Measurements from ENCODE around the gene HBE1.
"Not testable (repeated sequence)": the region's sequence is repeated elsewhere in the genome, so short reads cannot be mapped to it uniquely, and the experiment has no call there.

Gene HBE1

DNA sequence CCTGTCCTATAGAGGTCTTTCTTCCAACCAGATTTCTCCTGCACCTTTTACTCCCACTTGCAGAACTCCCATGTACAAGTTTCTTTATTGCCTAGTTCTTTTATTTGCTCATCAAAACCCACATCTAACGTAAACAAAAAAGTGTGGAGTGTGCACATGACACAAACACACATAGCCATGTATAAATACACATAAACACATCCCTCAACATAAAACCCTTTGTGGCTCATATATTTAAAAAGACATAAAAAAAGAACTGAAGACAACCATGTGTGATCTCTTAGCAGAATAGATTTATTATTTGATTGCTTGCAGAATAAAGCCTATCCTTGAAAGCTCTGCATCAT lies 16.9 kb downstream of the HBE1 start:
- H3K27me3 Mint-ChIP-seq = no peaks in the 10 kb centered on the region
- H3K36me3 Mint-ChIP-seq (ENCODE audit: low read depth) = no peaks in the 10 kb centered on the region
- H3K4me3 Mint-ChIP-seq = no peak overlapping the region
- intact Hi-C loops (cut with micrococcal nuclease) = no loop called here
- no peaks in the 10 kb centered on the region for H3K9me3 Mint-ChIP-seq
- H3K27ac Mint-ChIP-seq = no peak overlapping the region
- no peaks in the 10 kb centered on the region for H3K4me1 Mint-ChIP-seq (ENCODE audit: low read depth)

DNA sequence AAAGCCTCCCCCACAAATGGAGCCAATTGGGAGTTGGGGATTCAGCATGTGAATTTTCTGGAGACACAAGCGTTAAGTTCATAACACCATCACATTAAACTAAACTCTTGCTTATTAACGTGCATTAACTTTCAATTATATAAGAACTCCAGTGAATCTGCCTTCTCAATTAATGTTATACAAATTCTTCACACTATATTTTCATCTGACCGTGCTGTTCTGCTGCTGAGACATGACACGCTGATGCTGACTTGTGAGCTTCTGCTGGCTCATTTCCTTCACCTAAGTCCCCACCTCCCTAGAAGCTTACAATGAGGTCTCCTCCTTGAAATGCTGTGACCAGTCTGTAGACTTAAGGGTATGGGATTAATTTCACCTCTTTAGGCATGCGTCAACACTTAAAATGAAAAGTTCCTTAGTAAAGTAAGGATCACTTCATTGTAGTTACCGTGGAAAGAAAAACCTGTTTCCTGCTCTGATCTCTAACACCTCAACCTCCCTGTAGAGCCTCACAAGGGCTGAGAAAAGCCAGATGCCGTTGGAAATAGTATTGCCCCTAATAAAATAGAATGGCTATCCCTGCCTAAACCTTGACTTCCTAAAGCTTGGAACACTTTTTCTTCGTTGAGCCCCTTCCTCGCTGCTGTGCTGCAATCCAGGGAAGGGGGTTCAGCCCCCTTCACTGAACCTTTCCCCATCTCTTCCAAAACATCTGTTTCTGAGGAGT lies 17.4 kb downstream of the HBE1 start:
- H3K4me1 Mint-ChIP-seq (ENCODE audit: low read depth) = no peaks in the 10 kb centered on the region

DNA sequence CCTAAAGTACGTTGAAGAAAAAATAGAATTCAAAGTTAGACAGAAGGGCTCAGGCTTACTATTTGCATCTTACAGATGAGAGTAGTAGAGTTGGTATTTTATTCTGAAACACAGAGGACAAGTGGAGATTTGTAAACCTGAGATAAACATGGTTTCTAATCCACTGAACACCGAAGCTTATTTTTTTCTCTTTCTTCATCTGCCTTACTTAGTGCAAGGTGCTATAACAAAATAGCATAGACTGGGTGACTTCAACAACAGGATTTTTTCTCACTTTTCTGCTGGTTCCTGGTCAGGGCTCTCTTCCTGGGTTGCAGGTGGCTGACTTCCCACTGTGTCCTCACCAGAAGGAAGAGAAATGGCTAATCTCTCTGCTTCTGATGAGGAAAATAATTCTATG lies 18.0 kb downstream of the HBE1 start:
- Mint-ChIP-seq H3K36me3 (ENCODE audit: low read depth) (no peaks in the 10 kb centered on the region), H3K4me1 (ENCODE audit: low read depth) (no peaks in the 10 kb centered on the region), H3K9me3 (no peaks in the 10 kb centered on the region), H3K27me3 (no peaks in the 10 kb centered on the region), H3K4me3 (no peak overlapping the region), H3K27ac (no peak overlapping the region)
- intact Hi-C loops (cut with micrococcal nuclease) = no loop called here

More for the DNA sequence above, 17.4 kb downstream of the HBE1 start:
- intact Hi-C loops (cut with micrococcal nuclease) = no loop called here
- H3K27me3 Mint-ChIP-seq = no peaks in the 10 kb centered on the region
- no peak overlapping the region for H3K27ac Mint-ChIP-seq
- no peak overlapping the region for H3K4me3 Mint-ChIP-seq
- H3K9me3 Mint-ChIP-seq = no peaks in the 10 kb centered on the region
- no peaks in the 10 kb centered on the region for H3K36me3 Mint-ChIP-seq (ENCODE audit: low read depth)

- no peaks in the 10 kb centered on the region for H3K9me3 Mint-ChIP-seq
- intact Hi-C loops (cut with micrococcal nuclease) = no loop called here
- H3K27ac Mint-ChIP-seq = no peak overlapping the region
- no peaks in the 10 kb centered on the region for H3K36me3 Mint-ChIP-seq (ENCODE audit: low read depth)
- no peaks in the 10 kb centered on the region for H3K4me1 Mint-ChIP-seq (ENCODE audit: low read depth)
- no peaks in the 10 kb centered on the region for H3K27me3 Mint-ChIP-seq
- H3K4me3 Mint-ChIP-seq = no peak overlapping the region
Observed at GRCh38 chr11:5250543-5251204, 19.1 kb downstream of the HBE1 start.

GRCh38 chr11:5249807-5250396 lies 19.8 kb downstream of the HBE1 start, which contains the start of gene HBG1:
Gene HBG1 (minus strand): TSS chr11:5249857. CDS start chr11:5249804, 53 bp downstream.
- H3K36me3 Mint-ChIP-seq (ENCODE audit: low read depth); H3K27ac Mint-ChIP-seq; H3K9me3 Mint-ChIP-seq; H3K4me1 Mint-ChIP-seq (ENCODE audit: low read depth); H3K4me3 Mint-ChIP-seq; intact Hi-C loops (cut with micrococcal nuclease); H3K27me3 Mint-ChIP-seq: not testable (repeated sequence)

- intact Hi-C loops (cut with micrococcal nuclease); H3K4me3 Mint-ChIP-seq; H3K36me3 Mint-ChIP-seq (ENCODE audit: low read depth); H3K9me3 Mint-ChIP-seq; H3K27me3 Mint-ChIP-seq; H3K27ac Mint-ChIP-seq; H3K4me1 Mint-ChIP-seq (ENCODE audit: low read depth): not testable (repeated sequence)
Observed at GRCh38 chr11:5248498-5248897, 21.2 kb downstream of the HBE1 start.

GRCh38 chr11:5247472-5248192 lies 22.1 kb downstream of the HBE1 start:
- Mint-ChIP-seq H3K9me3 (no peaks in the 10 kb centered on the region), H3K4me1 (ENCODE audit: low read depth) (no peaks in the 10 kb centered on the region), H3K36me3 (ENCODE audit: low read depth) (no peaks in the 10 kb centered on the region), H3K4me3 (no peak overlapping the region), H3K27ac (no peak overlapping the region), H3K27me3 (no peaks in the 10 kb centered on the region)
- intact Hi-C loops (cut with micrococcal nuclease) = no loop called here

- no peak overlapping the region for H3K4me3 Mint-ChIP-seq
- no peaks in the 10 kb centered on the region for H3K36me3 Mint-ChIP-seq (ENCODE audit: low read depth)
- H3K9me3 Mint-ChIP-seq = no peaks in the 10 kb centered on the region
- H3K4me1 Mint-ChIP-seq (ENCODE audit: low read depth) = no peaks in the 10 kb centered on the region
- intact Hi-C loops (cut with micrococcal nuclease) = no loop called here
- H3K27ac Mint-ChIP-seq = no peak overlapping the region
- no peaks in the 10 kb centered on the region for H3K27me3 Mint-ChIP-seq
Observed at GRCh38 chr11:5246772-5247471, 22.8 kb downstream of the HBE1 start.

- Mint-ChIP-seq H3K4me1 (ENCODE audit: low read depth) (no peaks in the 10 kb centered on the region), H3K27me3 (no peaks in the 10 kb centered on the region), H3K36me3 (ENCODE audit: low read depth) (no peaks in the 10 kb centered on the region)
Observed at GRCh38 chr11:5245155-5245554, 24.6 kb downstream of the HBE1 start.

DNA sequence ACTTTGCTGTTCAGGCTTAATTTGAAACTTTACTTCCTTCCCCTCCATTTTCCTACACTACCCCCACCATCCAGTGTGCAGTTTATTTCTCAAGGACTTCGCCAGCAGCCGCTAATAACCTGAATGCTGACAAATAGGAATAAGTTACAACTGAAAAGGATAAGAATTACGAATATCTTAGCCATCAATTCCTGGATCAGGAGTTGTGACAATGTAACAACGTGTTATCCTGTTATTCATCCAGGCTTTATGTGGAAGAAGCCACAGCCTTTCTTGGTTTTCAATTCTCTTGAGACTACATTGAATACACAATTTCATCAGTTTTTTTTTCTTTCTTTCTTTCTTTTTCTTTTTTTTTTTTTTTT lies 25.9 kb downstream of the HBE1 start:
- Mint-ChIP-seq H3K4me3 (no peak overlapping the region), H3K36me3 (ENCODE audit: low read depth) (no peaks in the 10 kb centered on the region), H3K9me3 (no peaks in the 10 kb centered on the region), H3K27ac (no peak overlapping the region), H3K4me1 (ENCODE audit: low read depth) (no peaks in the 10 kb centered on the region), H3K27me3 (no peaks in the 10 kb centered on the region)
- intact Hi-C loops (cut with micrococcal nuclease) = no loop called here

More at GRCh38 chr11:5245155-5245554, 24.6 kb downstream of the HBE1 start:
- intact Hi-C loops (cut with micrococcal nuclease) = no loop called here
- Mint-ChIP-seq H3K4me3 (no peak overlapping the region), H3K9me3 (no peaks in the 10 kb centered on the region), H3K27ac (no peak overlapping the region)

DNA sequence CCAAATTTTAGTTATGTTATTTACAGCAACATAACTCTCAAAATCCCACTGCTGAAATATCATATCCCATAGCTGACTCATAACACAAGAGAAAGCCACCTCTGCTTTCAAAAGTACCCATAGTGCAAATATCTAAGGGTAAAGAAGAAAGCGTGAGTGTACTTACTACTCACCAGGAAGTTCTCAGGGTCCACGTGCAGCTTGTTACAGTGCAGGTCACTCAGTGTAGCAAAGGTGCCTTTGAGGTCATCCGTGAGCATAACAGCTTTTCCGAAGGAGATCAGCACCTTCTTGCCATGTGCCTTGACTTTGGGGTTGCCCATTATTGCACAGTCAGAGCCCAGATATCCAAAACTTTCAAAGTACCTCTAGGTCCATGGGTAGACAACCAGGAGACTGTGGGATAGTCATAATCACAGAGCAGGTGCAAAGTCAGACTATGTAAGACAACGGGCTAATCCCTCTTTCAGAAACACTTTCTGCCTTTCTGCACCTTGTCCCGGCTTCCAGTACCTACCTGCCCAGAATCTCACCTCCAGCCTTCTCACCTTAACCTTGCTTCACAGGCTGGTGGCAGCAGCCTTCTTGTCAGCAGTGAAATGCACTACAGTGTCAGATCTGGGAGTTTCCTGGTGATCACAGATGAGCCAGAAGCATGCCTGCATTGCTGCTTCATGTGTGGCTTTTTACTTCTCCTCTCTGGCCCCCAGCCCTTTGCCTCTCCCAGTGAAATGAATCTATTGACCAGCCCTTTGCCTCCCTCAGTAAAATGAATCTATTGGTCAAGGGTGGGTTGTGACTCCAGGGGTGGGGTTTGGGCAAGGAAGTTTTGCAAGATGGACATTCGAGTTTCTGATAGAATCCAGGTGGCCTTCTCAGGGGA lies 26.6 kb downstream of the HBE1 start:
- Mint-ChIP-seq H3K9me3 (no peaks in the 10 kb centered on the region), H3K36me3 (ENCODE audit: low read depth) (no peaks in the 10 kb centered on the region), H3K27ac (no peak overlapping the region), H3K27me3 (no peaks in the 10 kb centered on the region), H3K4me1 (ENCODE audit: low read depth) (no peaks in the 10 kb centered on the region), H3K4me3 (no peak overlapping the region)
- intact Hi-C loops (cut with micrococcal nuclease) = no loop called here

DNA sequence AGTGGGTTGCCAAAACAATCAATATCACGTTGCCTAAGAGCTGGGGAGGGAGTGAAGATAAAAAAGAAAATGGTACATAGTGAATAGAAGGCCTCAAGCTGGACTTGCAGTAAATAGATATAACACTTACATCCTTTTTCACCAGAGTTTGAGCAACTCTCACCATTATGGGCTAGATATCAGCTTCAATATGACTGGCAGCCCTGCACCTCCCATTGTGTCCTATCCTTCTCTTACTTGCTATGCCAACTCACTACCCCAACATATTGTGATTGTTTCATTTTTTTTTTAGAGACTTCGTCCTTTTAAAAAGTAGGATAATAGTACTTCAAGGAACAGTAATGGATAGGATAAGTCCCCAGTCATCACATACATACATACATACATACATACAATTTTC lies 27.5 kb downstream of the HBE1 start:
- H3K27me3 Mint-ChIP-seq = no peaks in the 10 kb centered on the region
- H3K27ac Mint-ChIP-seq = no peak overlapping the region
- intact Hi-C loops (cut with micrococcal nuclease) = no loop called here
- H3K9me3 Mint-ChIP-seq = no peaks in the 10 kb centered on the region
- H3K4me3 Mint-ChIP-seq = no peak overlapping the region
- no peaks in the 10 kb centered on the region for H3K4me1 Mint-ChIP-seq (ENCODE audit: low read depth)
- H3K36me3 Mint-ChIP-seq (ENCODE audit: low read depth) = no peaks in the 10 kb centered on the region

- Mint-ChIP-seq H3K27ac (no peak overlapping the region), H3K4me3 (no peak overlapping the region), H3K4me1 (ENCODE audit: low read depth) (no peaks in the 10 kb centered on the region), H3K9me3 (no peaks in the 10 kb centered on the region), H3K27me3 (no peaks in the 10 kb centered on the region), H3K36me3 (ENCODE audit: low read depth) (no peaks in the 10 kb centered on the region)
- intact Hi-C loops (cut with micrococcal nuclease) = no loop called here
Observed at GRCh38 chr11:5241458-5241857, 28.3 kb downstream of the HBE1 start.

Measured in dendritic cell treated with granulocyte-macrophage colony-stimulating factor and Interleukin-4, amounts not matched to agents 40 ng/mL and 50 ng/mL, for 4 days (primary cell).